HepG2 (cell line): Measurements from ENCODE around the gene CPVL. TPM values are rescaled to one million over a fixed set of nuclear protein-coding genes. Genes with fewer than 3 reads are reported as not detected.

ENCODE experiments used
- ATF7-NPFF ChIP-seq: sonication (generic); formaldehyde crosslinking; IDR thresholded peaks from 2 replicates; pipeline ENCODE4 v1.8.1; 2023; ENCODE audit warnings: mild to moderate bottlenecking, low read depth, missing genetic modification reagents, moderate library complexity
- CBX2 ChIP-seq, 2 experiments: fragments of 200-600 bp in 1 of 2; sonication (generic); formaldehyde crosslinking in 1 of 2; IDR thresholded peaks; 2 replicates each; pipeline versions ENCODE4 v1.7.0 to v1.8.1; 2018 to 2022; ENCODE audit warnings: low read depth in 2 of 2, low read length in 1 of 2, mild to moderate bottlenecking in 1 of 2, missing genetic modification reagents in 1 of 2
- CSRNP2 ChIP-seq: sonication (generic); formaldehyde crosslinking; conservative IDR thresholded peaks from 2 replicates; pipeline ENCODE4 v1.8.0; 2022; ENCODE audit warnings: low read depth, missing genetic modification reagents
- ETS1 ChIP-seq: sonication (generic); formaldehyde crosslinking; IDR thresholded peaks from 2 replicates; pipeline ENCODE4 v1.4.0; 2020; ENCODE audit warnings: missing genetic modification reagents
- IRF1 ChIP-seq: sonication (generic); formaldehyde crosslinking; IDR thresholded peaks from 2 replicates; pipeline ENCODE4 v1.4.0; 2020; ENCODE audit warnings: low read depth, mild to moderate bottlenecking, missing genetic modification reagents
- IRF9 ChIP-seq: sonication (generic); formaldehyde crosslinking; IDR thresholded peaks from 2 replicates; pipeline ENCODE4 v1.8.0; 2022; ENCODE audit warnings: missing genetic modification reagents, mild to moderate bottlenecking, borderline replicate concordance
- JUND ChIP-seq: sonication (generic); formaldehyde crosslinking; IDR thresholded peaks from 2 replicates; pipeline ENCODE4 v1.8.0; 2022; ENCODE audit warnings: mild to moderate bottlenecking, missing genetic modification reagents
- KDM4B ChIP-seq: sonication (generic); formaldehyde crosslinking; IDR thresholded peaks from 2 replicates; pipeline ENCODE4 v1.4.0; 2020; ENCODE audit warnings: missing genetic modification reagents
- NR2F1 ChIP-seq, 2 experiments: fragments of 450-650 bp in 1 of 2; formaldehyde crosslinking in 1 of 2; IDR thresholded peaks; 2 replicates each; pipeline versions ENCODE4 v1.5.0 to v1.6.1; 2016 to 2020; ENCODE audit warnings: mild to moderate bottlenecking in 1 of 2, missing compliant biosample characterization in 1 of 2, missing genetic modification reagents in 1 of 2, moderate library complexity in 1 of 2
- RORA ChIP-seq: sonication (generic); formaldehyde crosslinking; IDR thresholded peaks from 2 replicates; pipeline ENCODE4 v1.5.0; 2020; ENCODE audit warnings: mild to moderate bottlenecking, missing genetic modification reagents, moderate library complexity
- SATB2 ChIP-seq: sonication (generic); formaldehyde crosslinking; IDR thresholded peaks from 2 replicates; pipeline ENCODE4 v1.5.0; 2020; ENCODE audit warnings: missing genetic modification reagents
- THAP9 ChIP-seq: sonication (generic); formaldehyde crosslinking; IDR thresholded peaks from 2 replicates; pipeline ENCODE4; 2020; ENCODE audit warnings: missing genetic modification reagents, mild to moderate bottlenecking, borderline replicate concordance
- ZNF136 ChIP-seq: sonication (generic); formaldehyde crosslinking; IDR thresholded peaks from 2 replicates; pipeline ENCODE4 v1.8.1; 2022; ENCODE audit warnings: low read depth, mild to moderate bottlenecking, moderate library complexity, missing genetic modification reagents
- ZNF160 ChIP-seq: sonication (generic); formaldehyde crosslinking; IDR thresholded peaks from 2 replicates; pipeline ENCODE4 v1.8.0; 2022; ENCODE audit warnings: mild to moderate bottlenecking, inconsistent platforms, missing genetic modification reagents
- ZNF564 ChIP-seq: sonication (generic); formaldehyde crosslinking; IDR thresholded peaks from 2 replicates; pipeline ENCODE4 v1.8.1; 2023; ENCODE audit warnings: mild to moderate bottlenecking, missing genetic modification reagents
- ZNF580 ChIP-seq: IDR thresholded peaks from 2 replicates; pipeline ENCODE4 v1.6.1; 2016; ENCODE audit warnings: low read depth, borderline replicate concordance
- ZNF766 ChIP-seq: sonication (generic); formaldehyde crosslinking; IDR thresholded peaks from 2 replicates; pipeline ENCODE4 v1.5.0; 2020; ENCODE audit warnings: missing genetic modification reagents, borderline replicate concordance
- ZNF83 ChIP-seq: sonication (generic); formaldehyde crosslinking; IDR thresholded peaks from 2 replicates; pipeline ENCODE4 v1.4.0; 2020; ENCODE audit warnings: missing genetic modification reagents, mild to moderate bottlenecking, borderline replicate concordance
- polyA plus RNA-seq, 8 experiments: library from polyadenylated mRNA; depleted of rRNA in 3 of 8; stranded (reverse) in 7 of 8; unstranded in 1 of 8; fragments of >200 nt; fragmentation: Illumina TruSeq in 4 of 8; extraction: Trizol in 4 of 8; gene quantifications; 2 replicates each; pipeline versions ENCODE4 v1.2.1 to v1.2.3, GENCODE V29; 2011 to 2016; ENCODE audit warnings: low read depth in 4 of 8, missing spikeins in 1 of 8, mixed read lengths in 1 of 8; ENCODE audit not compliant: insufficient read depth in 1 of 8
- total RNA-seq, 5 experiments: library from RNA; depleted of rRNA; stranded (reverse); fragments of >200 nt; fragmentation: Illumina TruSeq; extraction: Trizol; gene quantifications; 2 replicates each; pipeline ENCODE4 v1.2.3, GENCODE V29; 2016; ENCODE audit warnings: low read depth in 1 of 5

Gene CPVL
- total and polyA plus RNA-seq, 2 of the 13 experiments (the other 11 are each of a cell fraction or from before 2014, with no cell fraction given) = 59.2 to 294 TPM

GRCh38 chr7:29099896-29100847, 46.2 kb downstream of the CPVL start (continued):
- TF ChIP-seq ZNF580 (CRISPR knock-in tag) = peak; percentile 47; the same call in 1 of the 2 replicates
- TF ChIP-seq JUND (CRISPR knock-in tag) = peak; percentile 56; the same call in 1 of the 2 replicates
- TF ChIP-seq NR2F1 (CRISPR knock-in tag; IDR thresholded peaks at IDR 0.05) = peak; percentile 76 to 85
- no peak for TF ChIP-seq IRF9 (CRISPR knock-in tag)
- TF ChIP-seq SATB2 = no peak
- TF ChIP-seq ATF7-NPFF (CRISPR knock-in tag) = no peak
- TF ChIP-seq KDM4B (CRISPR knock-in tag) = peak; percentile 80
- TF ChIP-seq ETS1 (CRISPR knock-in tag) = no peak
- no peak for TF ChIP-seq CSRNP2
- no peak for TF ChIP-seq ZNF766 (CRISPR knock-in tag)
- TF ChIP-seq THAP9 (CRISPR knock-in tag) = no peak
- TF ChIP-seq RORA (CRISPR knock-in tag) = no peak
- no peak for TF ChIP-seq IRF1 (CRISPR knock-in tag)
- no peak for TF ChIP-seq ZNF83 (CRISPR knock-in tag)
- no peak for TF ChIP-seq CBX2 (IDR thresholded peaks at IDR 0.05; ENCODE audit: low read depth, low read length)
- no peak for TF ChIP-seq CBX2 (CRISPR knock-in tag; IDR thresholded peaks at IDR 0.05; ENCODE audit: low read depth)
- TF ChIP-seq ZNF564 (CRISPR knock-in tag) = 0 out of 2 replicates have a peak, but pooled peaks have one; percentile 51
- TF ChIP-seq ZNF160 (CRISPR knock-in tag) = no peak
- no peak for TF ChIP-seq ZNF136 (CRISPR knock-in tag)
